Measurements from ENCODE around the gene DUOXA2.

DUOXA2 gene

GRCh38 chr15:45123397-45123796 lies 9.3 kb downstream of the DUOXA2 start:
- Histone ChIP-seq H3K27me3 (ENCODE audit: low read depth, low read length) (peaks cover 34% of the 10 kb centered on the region), H3K79me2 (ENCODE audit: low read length) (no peaks in the 10 kb centered on the region)

GRCh38 chr15:45126535-45127158 lies 12.5 kb downstream of the DUOXA2 start:
- Histone ChIP-seq H3K9me3 (ENCODE audit: insufficient read depth, low read length) (no peaks in the 10 kb centered on the region), H2AFZ (ENCODE audit: low read depth, low read length) (no peak overlapping the region), H3K9ac (ENCODE audit: low read length) (no peak overlapping the region), H3K4me2 (ENCODE audit: low read length) (no peak overlapping the region), H3K27ac (ENCODE audit: low read length) (no peak overlapping the region), H3K4me3 (ENCODE audit: low read length) (no peak overlapping the region), H3K36me3 (replicated peaks; ENCODE audit: low read depth, low read length) (no peaks in the 10 kb centered on the region), H3K4me1 (ENCODE audit: low read length) (no peaks in the 10 kb centered on the region), H3K27me3 (ENCODE audit: low read depth, low read length) (peaks cover 34% of the 10 kb centered on the region), H3K79me2 (ENCODE audit: low read length) (no peaks in the 10 kb centered on the region), H4K20me1 (ENCODE audit: insufficient read depth, low read length) (no peaks in the 10 kb centered on the region)
- no peak for TF ChIP-seq EZH2phosphoT487 (IDR thresholded peaks at IDR 0.05; ENCODE audit: low read depth)
- TF ChIP-seq CTCF (IDR thresholded peaks at IDR 0.05; ENCODE audit: low read depth, low read length): peak; percentile 86

More at GRCh38 chr15:45123397-45123796, 9.3 kb downstream of the DUOXA2 start:
- H3K4me2 ChIP-seq (ENCODE audit: low read length): no peak overlapping the region
- H3K27ac ChIP-seq (ENCODE audit: low read length): no peak overlapping the region
- no peaks in the 10 kb centered on the region for H3K4me1 ChIP-seq (ENCODE audit: low read length)
- H3K36me3 ChIP-seq (replicated peaks; ENCODE audit: low read depth, low read length): no peaks in the 10 kb centered on the region
- TF ChIP-seq CTCF (IDR thresholded peaks at IDR 0.05; ENCODE audit: low read depth, low read length) (no peak), EZH2phosphoT487 (IDR thresholded peaks at IDR 0.05; ENCODE audit: low read depth) (no peak)
- no peak overlapping the region for H3K4me3 ChIP-seq (ENCODE audit: low read length)
- no peaks in the 10 kb centered on the region for H4K20me1 ChIP-seq (ENCODE audit: insufficient read depth, low read length)
- no peak overlapping the region for H2AFZ ChIP-seq (ENCODE audit: low read depth, low read length)
- H3K9ac ChIP-seq (ENCODE audit: low read length): no peak overlapping the region
- H3K9me3 ChIP-seq (ENCODE audit: insufficient read depth, low read length): no peaks in the 10 kb centered on the region

- H3K4me3 ChIP-seq (ENCODE audit: low read length): no peak overlapping the region
- no peak overlapping the region for H3K9ac ChIP-seq (ENCODE audit: low read length)
- no peaks in the 10 kb centered on the region for H3K79me2 ChIP-seq (ENCODE audit: low read length)
Measured at GRCh38 chr15:45128971-45129639, 15.0 kb downstream of the DUOXA2 start.

More at GRCh38 chr15:45128971-45129639, 15.0 kb downstream of the DUOXA2 start:
- TF ChIP-seq CTCF (IDR thresholded peaks at IDR 0.05; ENCODE audit: low read depth, low read length) (no peak), EZH2phosphoT487 (IDR thresholded peaks at IDR 0.05; ENCODE audit: low read depth) (no peak)
- Histone ChIP-seq H2AFZ (ENCODE audit: low read depth, low read length) (no peak overlapping the region), H3K36me3 (replicated peaks; ENCODE audit: low read depth, low read length) (no peaks in the 10 kb centered on the region), H3K27ac (ENCODE audit: low read length) (no peak overlapping the region), H3K4me2 (ENCODE audit: low read length) (no peak overlapping the region), H3K4me1 (ENCODE audit: low read length) (no peaks in the 10 kb centered on the region), H3K27me3 (ENCODE audit: low read depth, low read length) (peaks cover 22% of the 10 kb centered on the region), H4K20me1 (ENCODE audit: insufficient read depth, low read length) (no peaks in the 10 kb centered on the region), H3K9me3 (ENCODE audit: insufficient read depth, low read length) (no peaks in the 10 kb centered on the region)

Data from OCI-LY3 (cell line).